Keratinocyte (primary cell): ENCODE data around the gene AKIRIN1.

Experiments used
- EZH2 ChIP-seq: IDR thresholded peaks from one replicate; pipeline ENCODE4 v1.6.1; 2012; ENCODE audit warnings: inconsistent platforms, mild to moderate bottlenecking, low read length, moderate library complexity
- TF ChIP-seq, protein P1 (sequence below), 3 experiments: IDR thresholded peaks in 1 of 3; conservative IDR thresholded peaks in 1 of 3; optimal IDR thresholded peaks in 1 of 3; 2 replicates in 2 of 3; 3 replicates in 1 of 3; pipeline versions ENCODE3 to v1.5.1; 2011; ENCODE audit warnings: low read length in 3 of 3, mild to moderate bottlenecking in 3 of 3, moderate library complexity in 2 of 3, control low read depth in 1 of 3, inconsistent platforms in 1 of 3; ENCODE audit not compliant: insufficient read depth in 2 of 3; ENCODE audit errors: extremely low read depth in 1 of 3

DNA sequence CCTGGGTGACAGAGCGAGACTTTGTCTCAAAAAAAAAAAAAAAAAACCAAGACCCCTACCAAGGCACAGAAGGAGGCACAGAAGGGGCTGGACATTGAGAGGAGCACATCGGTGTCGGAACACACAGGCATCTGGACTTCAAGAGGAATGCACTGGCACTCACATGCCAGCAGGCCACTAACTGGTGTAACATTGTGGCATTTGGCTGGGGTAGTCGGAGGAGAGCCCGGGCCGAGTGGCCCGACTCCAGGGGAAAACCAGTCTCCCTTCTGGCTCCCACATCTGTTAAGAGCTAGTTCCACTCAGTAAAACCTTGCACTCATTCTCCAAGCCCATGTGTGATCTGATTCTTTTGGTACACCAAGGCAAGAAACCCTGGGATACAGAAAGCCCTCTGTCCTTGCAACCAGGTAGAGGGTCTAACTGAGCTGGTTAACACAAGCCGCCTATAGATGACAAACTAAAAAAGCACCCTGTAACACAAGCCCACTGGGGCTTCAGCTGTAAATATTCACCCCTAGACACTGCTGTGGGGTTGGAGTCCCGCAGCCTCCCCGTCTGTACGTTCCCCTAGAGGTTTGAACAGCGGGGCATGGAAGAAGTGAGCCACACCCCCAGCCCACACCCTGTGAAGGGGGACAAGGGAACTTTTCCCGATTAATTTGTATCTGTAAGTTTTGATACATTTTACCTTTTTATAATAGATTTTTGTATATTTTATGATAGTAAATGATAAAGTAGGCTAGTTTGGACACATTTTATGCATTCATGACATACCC, 17.2 kb upstream of the AKIRIN1 start:
- TF ChIP-seq, protein P1, sequence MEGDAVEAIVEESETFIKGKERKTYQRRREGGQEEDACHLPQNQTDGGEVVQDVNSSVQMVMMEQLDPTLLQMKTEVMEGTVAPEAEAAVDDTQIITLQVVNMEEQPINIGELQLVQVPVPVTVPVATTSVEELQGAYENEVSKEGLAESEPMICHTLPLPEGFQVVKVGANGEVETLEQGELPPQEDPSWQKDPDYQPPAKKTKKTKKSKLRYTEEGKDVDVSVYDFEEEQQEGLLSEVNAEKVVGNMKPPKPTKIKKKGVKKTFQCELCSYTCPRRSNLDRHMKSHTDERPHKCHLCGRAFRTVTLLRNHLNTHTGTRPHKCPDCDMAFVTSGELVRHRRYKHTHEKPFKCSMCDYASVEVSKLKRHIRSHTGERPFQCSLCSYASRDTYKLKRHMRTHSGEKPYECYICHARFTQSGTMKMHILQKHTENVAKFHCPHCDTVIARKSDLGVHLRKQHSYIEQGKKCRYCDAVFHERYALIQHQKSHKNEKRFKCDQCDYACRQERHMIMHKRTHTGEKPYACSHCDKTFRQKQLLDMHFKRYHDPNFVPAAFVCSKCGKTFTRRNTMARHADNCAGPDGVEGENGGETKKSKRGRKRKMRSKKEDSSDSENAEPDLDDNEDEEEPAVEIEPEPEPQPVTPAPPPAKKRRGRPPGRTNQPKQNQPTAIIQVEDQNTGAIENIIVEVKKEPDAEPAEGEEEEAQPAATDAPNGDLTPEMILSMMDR (optimal IDR thresholded peaks at IDR 0.05 in 1 of 3, IDR thresholded peaks at IDR 0.05 in 1 of 3, conservative IDR thresholded peaks at IDR 0.05 in 1 of 3; ENCODE audit: extremely low read depth in 1 of 3, insufficient read depth in 2 of 3, low read length in 3 of 3), result no peak
- TF ChIP-seq EZH2, result no peak
